ENCODE results near the gene PRKCE. TPM values are rescaled to one million over a fixed set of nuclear protein-coding genes. Genes with fewer than 3 reads are reported as not detected.
"Not testable (repeated sequence)": the region's sequence is repeated elsewhere in the genome, so short reads cannot be mapped to it uniquely, and the experiment has no call there.

PRKCE gene
- polyA plus RNA-seq, 3 donors: 8.3 to 9.1 (median 8.8) TPM

DNA sequence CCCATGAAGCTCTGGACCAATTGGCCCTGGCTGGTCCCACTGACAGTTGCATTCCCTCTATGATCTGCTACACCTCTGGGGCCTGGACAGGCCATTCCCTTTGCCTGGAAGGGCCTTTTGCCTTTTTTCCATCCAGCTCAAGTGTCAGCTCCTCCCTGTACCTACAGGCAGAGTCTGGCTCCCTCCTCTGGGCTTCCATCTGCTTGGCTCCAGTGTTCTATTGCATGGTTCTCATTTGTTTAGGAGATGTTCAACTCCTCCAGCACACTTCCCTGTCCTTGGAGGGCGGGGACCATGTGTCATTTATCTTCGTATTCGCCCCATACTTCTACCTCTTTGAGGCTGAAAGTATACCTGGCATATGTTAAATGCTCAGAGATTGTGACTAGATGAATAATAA lies 61.1 kb downstream of the PRKCE start:
- DNase-seq (ENCODE audit: extremely low read depth in 1 of 11, low read depth in 9 of 11, low spot score in 4 of 11): no peak

DNA sequence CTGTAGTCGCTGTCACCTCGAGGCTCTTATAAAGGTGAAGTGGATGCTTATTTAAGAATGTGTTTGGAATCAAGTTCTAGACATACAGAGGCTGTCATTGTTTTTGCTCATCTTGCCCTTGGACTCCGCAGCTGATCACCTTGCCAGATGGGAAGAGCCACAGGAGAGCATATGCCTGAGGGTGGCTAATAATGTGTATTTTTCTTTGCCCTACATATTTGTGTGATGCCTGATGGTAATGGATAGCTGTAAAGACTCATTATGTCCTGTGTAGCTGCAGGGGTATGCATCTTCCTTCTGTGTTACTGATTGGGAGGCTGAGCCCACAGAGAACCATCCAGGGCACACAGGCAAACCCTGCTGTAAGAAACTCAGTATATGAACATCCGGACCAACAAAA lies 61.7 kb downstream of the PRKCE start:
- no peak for DNase-seq (ENCODE audit: extremely low read depth in 1 of 11, low read depth in 9 of 11, low spot score in 4 of 11)

DNA sequence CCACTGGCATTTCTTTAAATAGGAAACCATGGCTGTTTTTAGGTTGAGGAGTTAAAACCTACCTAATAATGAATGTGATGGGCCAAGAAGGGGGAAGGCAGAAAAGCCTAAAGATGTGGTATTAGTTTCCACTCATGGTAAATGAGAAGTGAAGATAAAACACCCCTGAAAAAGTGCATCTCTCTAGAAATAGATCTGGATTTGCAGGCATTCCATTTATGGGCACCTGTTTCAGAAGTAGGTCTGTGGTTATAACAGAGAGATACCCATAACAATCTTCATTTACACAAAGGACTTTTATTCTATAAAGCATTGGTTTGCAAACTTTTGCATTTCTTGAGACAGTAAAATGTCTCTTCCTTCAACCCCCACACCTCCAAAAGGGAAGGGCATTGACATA lies 62.1 kb downstream of the PRKCE start:
- DNase-seq (ENCODE audit: extremely low read depth in 1 of 11, low read depth in 9 of 11, low spot score in 4 of 11): no peak

DNA sequence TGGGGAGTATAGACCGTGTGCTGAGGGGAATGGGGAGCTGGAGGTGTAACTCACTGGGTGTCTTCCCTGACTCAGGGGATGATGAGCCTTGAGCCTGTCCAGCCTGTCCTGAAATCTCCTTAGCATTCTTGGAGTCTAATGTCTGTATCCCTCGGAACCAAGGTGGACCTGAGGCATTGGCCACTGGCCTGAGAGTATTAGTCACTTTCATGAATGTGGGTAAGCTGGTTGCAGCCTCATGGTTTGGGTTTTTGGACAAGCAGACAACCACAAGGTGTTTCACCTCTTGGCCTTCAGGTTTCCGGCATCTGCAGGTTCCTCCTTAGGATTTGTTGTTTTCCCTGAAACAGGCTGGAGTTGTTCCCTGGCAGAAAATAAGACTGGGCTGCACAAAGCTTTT lies 63.2 kb downstream of the PRKCE start:
- DNase-seq (ENCODE audit: extremely low read depth in 1 of 11, low read depth in 9 of 11, low spot score in 4 of 11): no peak

DNA sequence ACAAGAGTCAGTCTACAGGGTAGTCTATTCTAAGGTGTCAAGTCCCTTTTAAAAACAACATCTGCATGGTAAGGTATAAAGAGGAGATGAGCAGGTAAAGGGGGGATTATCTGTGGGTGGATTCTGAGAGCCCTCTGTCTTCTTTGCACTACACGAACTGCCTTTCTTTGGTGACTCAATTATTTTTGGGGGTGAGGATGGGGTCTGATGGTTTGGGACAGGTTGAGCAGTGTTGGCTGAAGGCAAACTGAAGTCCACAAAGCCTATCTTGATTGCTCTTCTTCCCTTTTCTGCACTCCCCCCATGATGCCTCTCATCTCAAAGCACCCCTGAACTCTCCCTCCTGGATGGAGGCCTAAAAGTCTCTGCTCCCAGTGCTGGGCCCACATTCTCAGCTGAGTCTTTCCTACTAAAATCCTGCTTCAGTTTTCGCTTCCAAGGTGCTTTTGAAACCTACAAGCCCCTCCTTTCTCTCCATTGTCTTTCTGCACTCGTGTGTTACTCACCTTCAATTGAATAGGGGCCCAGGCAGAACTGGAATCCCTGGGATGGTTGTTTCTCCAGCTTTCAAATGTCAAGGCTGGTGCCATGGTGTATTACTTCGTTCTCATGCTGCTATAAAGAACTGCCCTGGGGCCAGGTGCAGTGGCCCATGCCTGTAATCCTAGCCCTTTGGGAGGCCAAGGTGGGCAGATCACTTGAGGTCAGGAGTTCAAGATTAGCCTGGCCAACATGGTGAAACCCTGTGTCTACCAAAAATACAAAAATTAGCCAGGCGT lies 64.3 kb downstream of the PRKCE start:
- no peak for DNase-seq (ENCODE audit: extremely low read depth in 1 of 11, low read depth in 9 of 11, low spot score in 4 of 11)

DNA sequence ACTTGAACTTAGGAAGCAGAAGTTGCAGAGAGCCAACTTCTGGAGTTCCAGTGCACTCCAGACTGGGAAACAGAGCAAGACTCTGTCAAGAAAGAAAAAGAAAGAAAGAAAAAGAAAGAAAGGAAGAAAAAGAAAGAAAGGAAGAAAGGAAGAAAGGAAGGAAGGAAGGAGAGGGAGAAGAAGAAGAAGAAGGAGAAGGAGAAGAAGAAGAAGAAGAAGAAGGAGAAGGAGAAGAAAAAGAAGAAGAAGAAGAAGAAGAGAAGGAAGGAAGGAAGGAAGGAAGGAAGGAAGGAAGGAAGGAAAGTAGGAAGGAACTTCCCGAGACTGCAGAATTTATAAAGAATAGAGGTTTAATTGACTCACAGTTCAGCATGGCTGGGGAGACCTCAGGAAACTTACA lies 65.0 kb downstream of the PRKCE start:
- DNase-seq (ENCODE audit: extremely low read depth in 1 of 11, low read depth in 9 of 11, low spot score in 4 of 11): not testable (repeated sequence)

DNA sequence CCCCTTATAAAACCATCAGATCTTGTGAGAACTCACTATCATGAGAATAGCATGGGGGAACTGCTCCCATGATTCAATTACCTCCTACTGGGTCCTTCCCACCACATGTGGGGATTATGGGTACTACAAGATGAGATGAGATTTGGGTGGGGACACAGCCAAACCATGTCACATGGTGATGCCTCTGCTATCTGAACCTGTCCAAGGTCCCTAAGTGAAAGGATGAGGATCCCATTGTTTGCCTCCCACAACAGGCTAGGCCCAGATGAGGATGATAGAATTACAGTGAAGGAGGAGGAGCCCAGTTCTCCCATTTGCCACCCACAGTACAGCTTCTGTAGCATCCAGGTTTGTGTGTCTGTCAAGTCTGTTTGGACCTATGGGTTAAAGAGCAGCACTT lies 65.4 kb downstream of the PRKCE start:
- no peak for DNase-seq (ENCODE audit: extremely low read depth in 1 of 11, low read depth in 9 of 11, low spot score in 4 of 11)

DNA sequence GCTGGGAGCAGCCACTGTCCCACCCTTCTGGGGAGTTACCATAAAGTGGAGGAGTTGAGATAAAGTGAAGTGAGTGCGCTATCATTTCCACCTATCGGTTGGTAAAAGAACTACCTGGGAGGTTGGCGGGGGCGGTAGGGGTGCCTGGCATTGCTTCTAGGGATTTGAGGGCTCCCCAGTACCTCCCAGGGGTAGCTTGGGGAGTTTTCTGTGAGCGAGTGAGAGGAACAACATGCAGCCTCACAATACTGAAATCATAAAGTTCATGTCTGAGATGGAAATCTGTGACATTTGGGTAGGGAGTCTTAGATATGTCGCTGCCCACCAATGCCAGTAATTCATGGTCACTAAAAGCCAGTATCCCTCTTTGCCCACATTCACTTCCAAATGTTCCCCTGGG lies 68.7 kb downstream of the PRKCE start:
- no peak for DNase-seq (ENCODE audit: extremely low read depth in 1 of 11, low read depth in 9 of 11, low spot score in 4 of 11)

DNA sequence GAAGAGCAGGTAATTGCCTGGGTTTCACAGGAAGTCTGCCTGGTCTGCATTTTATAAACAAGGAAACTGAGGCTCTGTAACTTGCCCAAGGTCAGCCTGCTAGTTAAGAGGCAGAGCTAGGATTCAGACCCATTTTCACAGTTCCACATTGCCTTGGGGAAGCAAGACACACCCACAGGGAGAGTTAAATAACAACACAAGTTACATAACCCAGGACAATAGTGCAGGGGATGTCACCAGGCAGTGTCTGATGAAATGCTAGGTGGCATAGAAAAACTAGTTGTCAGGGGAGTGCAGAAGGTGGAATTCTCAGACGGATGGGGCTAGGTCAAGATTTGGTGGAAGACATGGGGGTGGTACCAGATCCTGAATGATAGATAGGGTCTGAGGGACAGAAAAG lies 69.7 kb downstream of the PRKCE start:
- no peak for DNase-seq (ENCODE audit: extremely low read depth in 1 of 11, low read depth in 9 of 11, low spot score in 4 of 11)

DNA sequence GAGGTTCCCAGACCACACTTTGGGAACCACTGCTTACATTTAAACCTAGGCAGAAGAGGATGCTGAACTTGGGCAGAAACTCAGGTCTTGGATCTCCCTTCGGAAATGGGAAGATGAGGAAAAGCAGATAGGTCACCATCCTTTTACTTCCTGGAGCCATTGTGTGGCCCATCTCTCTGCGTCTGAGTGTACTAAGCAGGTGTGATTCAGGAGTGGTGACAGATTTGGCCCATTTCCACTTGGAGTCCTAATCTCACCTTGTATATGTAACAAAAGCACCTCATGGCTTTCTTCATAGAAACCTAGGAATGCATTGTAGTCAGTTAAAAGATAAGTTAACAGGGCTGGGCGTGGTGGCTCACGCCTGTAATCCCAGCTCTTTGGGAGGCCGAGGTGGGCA lies 71.0 kb downstream of the PRKCE start:
- DNase-seq (ENCODE audit: extremely low read depth in 1 of 11, low read depth in 9 of 11, low spot score in 4 of 11): no peak

DNA sequence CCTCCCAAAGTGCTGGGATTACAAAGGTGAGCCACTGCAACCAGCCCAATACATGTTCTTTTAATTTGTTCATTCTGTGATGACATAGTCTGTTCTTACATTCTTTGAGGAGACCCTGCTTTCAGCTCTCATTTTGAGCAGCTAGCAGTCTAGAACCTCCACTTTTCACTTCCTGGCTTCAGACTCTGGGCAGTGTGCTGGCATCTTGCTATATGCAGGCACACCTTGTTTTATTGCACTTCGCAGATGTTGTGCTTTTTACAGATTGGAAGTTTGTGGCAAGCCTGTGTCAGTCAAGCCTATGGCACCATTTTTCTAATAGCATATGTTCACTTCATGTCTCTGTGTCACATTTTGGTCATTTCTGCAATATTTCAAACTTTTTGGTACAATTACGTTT lies 72.4 kb downstream of the PRKCE start:
- DNase-seq (ENCODE audit: extremely low read depth in 1 of 11, low read depth in 9 of 11, low spot score in 4 of 11): no peak

DNA sequence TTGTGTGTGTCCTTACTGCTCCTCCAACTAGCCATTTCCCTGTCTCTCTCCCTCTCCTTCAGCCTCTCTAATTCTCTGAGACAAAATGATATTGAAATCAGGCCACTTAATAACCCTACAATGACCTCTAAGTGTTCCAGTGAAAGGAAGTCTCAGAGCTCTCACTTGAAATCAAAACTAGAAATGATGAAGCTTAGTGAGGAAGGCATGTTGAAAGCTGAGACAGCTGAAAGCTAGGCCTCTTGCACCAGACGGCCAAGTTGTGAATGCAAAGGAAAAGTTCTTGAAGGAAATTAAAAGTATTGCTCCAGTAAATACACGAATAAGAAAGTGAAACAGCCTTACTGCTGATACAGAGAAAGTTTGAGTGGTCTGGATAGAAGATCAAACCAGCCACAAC lies 72.9 kb downstream of the PRKCE start:
- no peak for DNase-seq (ENCODE audit: extremely low read depth in 1 of 11, low read depth in 9 of 11, low spot score in 4 of 11)

DNA sequence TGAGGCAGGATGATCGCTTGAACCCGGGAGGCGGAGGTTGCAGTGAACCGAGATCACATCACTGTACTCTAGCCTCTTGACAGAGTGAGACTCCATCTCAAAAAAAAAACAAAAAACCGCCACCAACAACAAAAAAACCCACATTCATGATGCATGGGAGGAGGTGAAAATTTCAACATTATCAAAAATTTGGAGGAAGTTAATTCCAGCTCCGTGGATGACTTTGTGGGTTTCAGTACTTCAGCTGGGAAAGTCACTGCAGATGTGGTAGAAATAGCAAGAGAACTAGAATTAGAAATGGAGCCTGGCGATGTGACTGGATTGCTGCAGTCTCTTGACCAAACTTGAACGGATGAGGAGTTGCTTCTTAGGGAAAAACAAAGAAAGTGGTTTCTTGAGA lies 74.3 kb downstream of the PRKCE start:
- no peak for DNase-seq (ENCODE audit: extremely low read depth in 1 of 11, low read depth in 9 of 11, low spot score in 4 of 11)

DNA sequence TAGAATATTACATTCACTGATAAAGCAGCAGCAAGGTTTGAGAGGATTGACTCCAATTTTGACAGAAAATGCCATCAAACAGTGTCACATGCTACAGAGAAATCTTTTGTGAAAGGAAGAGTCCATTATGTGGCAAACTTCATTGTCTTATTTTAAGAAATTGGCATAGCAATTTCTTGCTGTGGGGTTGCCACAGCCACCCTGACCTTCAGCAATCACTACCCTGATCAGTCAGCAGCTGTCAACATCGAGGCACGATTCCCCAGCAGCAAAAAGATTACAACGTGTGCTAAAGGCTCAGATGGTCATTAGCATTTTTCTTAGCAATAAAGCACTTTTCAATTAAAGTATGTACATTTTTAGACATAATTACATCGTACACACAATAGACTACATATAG lies 74.7 kb downstream of the PRKCE start:
- DNase-seq (ENCODE audit: extremely low read depth in 1 of 11, low read depth in 9 of 11, low spot score in 4 of 11): no peak

DNA sequence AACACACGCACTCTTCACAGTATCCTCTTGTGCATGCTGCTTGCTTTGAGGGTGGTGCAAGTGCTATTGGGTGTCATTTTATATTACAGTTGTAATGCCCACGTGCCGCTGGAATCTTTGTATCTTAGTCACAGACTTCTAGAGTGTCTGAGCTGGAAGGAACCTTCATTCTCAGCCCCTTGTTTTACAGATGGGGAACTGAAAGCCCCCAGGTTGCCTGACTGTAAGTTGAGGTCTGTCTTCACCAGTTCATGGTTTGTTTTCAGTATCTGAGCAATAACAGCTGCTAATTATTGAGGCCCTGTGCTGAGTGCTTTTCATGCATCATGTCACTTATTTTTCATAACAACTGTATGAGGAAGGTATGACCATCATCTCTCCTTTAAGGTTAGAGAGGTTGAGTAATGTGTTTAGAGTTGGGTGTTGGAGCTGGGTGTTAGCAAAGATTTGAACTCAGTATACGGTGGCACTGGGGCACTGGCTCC lies 77.0 kb downstream of the PRKCE start:
- DNase-seq (ENCODE audit: extremely low read depth in 1 of 11, low read depth in 9 of 11, low spot score in 4 of 11): no peak

DNA sequence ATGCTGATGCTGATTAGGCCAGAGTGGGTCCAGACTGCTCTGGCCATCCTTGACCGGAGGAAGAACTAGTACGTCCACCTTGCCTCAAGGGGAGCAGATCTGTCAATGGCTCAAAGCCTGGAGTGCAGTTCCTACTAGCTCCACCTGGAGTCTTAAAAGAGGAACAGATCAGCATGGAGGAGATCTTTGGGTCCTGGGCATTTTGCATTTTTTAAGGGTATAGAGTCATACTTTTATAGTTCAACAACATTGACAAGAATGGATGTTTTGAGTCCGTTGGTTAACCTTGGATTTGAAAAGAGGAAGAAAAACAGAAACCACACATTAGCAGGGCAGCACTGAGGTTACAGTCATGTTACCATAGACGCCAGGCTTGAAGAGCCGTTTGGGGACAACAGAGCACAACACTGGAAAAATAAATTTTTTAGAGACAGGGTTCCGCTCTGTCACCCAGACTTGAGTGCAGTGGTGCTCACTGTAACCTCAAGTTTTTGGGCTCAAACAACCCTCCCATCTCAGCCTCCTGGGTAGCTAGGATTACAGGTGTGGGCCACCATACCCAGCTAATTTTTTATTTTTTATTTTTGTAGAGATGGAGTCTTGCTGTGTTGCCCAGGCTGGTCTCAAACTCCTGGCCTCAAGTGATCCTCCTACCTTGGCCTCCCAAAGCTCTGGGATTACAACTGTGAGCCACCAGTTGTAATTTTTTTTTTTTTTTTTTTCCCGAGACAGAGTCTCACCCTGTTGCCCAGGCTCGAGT lies 78.5 kb downstream of the PRKCE start:
- no peak for DNase-seq (ENCODE audit: extremely low read depth in 1 of 11, low read depth in 9 of 11, low spot score in 4 of 11)

DNA sequence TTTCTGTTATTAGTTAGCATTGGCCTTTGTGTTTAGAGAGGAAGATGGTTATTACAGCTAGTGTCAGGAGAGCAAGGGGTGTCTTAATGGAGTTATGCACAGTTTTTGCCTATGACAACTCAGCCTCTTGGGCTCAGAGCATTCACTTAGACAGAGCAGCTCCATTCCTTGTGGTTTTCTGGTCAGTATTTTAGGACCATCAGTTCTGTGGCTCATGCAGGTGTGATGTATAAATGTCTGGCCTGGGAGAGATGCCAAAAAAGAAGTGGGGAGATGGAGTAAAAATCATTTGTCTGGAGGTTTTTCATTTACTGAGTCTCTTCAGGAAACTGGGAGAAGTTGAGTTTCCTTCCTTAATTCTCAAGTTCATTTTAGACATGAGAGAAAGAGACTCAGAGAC lies 79.7 kb downstream of the PRKCE start:
- DNase-seq (ENCODE audit: extremely low read depth in 1 of 11, low read depth in 9 of 11, low spot score in 4 of 11): no peak

DNA sequence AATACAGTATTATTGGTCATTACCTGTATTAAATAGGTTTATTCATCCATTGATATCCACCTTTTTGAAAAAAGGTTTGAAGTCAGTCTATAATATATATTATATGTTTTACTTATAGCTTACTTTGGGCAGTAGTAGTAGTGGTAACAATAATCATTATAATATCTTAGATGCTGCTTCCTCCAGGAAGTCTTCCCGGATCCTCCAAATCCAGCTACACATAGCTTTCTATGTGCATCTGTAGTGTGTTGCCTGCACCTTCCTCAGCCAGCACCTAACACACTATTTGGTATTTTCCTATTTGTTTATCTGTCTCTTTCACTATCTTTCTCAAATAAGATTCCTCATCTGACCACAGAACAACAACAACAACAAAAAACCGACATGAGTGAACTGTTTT lies 81.0 kb downstream of the PRKCE start:
- DNase-seq (ENCODE audit: extremely low read depth in 1 of 11, low read depth in 9 of 11, low spot score in 4 of 11): no peak

DNA sequence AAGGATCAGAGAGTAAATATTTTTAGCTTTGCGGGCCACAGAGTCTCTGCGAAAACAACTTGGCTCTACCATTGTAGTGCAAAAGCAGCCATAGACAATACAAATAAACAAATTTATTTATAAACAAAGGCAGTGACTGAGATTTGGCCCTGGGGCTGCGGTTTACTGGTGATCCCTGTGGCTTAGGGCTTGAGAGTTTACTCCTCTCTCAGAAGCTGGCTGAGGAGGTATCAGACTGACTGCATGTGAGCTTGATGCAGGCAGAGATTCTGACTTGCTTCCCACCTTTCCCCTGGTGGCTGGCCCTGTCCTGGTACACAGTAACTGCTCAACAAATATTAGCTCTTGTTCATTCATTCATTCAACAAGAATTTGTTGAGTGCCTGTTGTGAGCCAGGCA lies 81.5 kb downstream of the PRKCE start:
- no peak for DNase-seq (ENCODE audit: extremely low read depth in 1 of 11, low read depth in 9 of 11, low spot score in 4 of 11)

DNA sequence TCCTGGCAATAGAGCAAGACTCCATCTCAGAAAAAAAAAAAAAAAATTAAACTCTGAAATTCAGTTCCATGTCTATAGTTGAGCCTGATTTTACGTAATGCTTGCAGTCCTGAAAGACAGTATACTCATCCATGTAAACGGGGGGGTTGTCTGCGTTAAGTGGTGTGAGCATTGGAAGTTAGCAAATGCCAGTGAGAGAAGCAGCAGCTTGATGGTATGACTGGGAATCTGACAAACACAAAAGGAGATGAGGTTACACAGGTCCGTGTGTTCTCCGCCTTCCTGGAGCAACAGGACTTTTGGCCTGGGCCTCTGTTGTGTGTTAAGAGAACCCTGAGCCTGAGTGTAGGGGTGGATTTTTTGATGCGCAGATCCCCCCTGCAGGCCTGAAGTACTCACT lies 82.9 kb downstream of the PRKCE start:
- no peak for DNase-seq (ENCODE audit: extremely low read depth in 1 of 11, low read depth in 9 of 11, low spot score in 4 of 11)

DNA sequence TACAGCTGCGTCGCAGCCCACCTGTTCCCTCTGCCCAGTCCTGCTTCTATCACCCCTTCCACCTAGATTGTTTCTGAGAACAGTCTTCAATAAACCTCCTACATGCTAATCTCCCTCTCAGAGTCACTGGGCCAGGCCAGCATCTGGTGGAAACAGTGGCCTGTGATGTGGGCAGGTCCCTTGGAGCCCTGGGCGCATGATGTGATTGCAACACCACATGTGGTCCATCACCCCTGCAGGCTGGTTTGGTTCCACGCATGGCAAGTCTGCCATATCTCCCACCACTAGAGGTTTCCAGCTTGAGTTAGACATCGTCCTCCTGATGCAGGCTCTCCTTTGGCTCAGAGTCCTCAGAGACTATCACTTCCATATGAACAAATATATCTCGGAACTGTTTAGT lies 83.5 kb downstream of the PRKCE start:
- DNase-seq (ENCODE audit: extremely low read depth in 1 of 11, low read depth in 9 of 11, low spot score in 4 of 11): no peak

All from renal cortex interstitium (tissue), 11 donors.